MM.1S (cell line): Measurements from ENCODE around the gene GEMIN2.

ENCODE experiments used
- CTCF ChIP-seq: fragments of 300-600 bp; sonication (generic); IDR thresholded peaks from 2 replicates; pipeline ENCODE4 v1.5.1; 2016; ENCODE audit warnings: antibody characterized with exemption, low read length, mixed read lengths
- EZH2 ChIP-seq: fragments of 300-600 bp; sonication (generic); optimal IDR thresholded peaks from 2 replicates; pipeline ENCODE3; 2017; ENCODE audit warnings: low read depth, mild to moderate bottlenecking, antibody characterized with exemption, low read length, mixed read lengths
- EZH2phosphoT487 ChIP-seq: fragments of 300-600 bp; sonication (generic); IDR thresholded peaks from 2 replicates; pipeline ENCODE4 v1.6.1; 2018; ENCODE audit warnings: antibody characterized with exemption, low read length

GRCh38 chr14:39140170-39140569 lies 26.0 kb downstream of the GEMIN2 start:
- TF ChIP-seq CTCF (no peak), EZH2 (no peak), EZH2phosphoT487 (no peak)
